ENCODE data around the gene TMEM62.

DNA sequence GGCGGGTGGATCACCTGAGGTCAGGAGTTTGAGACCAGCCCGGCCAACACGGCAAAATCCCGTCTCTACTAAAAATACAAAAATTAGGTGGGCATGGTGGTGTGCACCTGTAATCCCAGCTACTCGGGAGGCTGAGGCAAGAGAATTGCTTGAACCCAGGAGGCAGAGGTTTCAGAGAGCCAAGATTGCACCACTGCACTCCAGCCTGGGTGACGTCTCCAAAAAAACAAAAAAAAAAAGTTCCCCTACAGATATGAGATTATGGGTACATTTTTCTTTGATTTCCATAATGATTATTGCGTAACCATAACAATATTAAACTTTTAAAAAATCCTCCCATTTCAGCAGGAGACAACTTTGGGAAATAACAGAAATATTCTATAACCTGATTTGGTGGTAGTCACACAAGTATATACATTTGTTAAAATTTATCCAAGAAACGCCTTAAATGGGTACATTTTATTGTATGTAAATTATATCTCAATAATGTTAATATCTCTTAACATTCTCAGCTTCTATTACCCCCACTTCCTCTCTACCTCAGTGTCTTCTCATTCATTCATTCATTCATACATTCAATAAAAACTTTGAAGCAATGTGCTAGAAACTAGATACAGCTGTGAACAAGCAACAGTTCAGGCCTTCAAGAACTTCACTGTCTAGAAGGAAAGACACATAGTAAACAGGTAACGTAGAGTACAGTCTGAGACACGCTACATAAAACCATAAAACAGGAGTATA is 34.1 kb upstream of the TMEM62 start:
- TF ChIP-seq, protein P1, sequence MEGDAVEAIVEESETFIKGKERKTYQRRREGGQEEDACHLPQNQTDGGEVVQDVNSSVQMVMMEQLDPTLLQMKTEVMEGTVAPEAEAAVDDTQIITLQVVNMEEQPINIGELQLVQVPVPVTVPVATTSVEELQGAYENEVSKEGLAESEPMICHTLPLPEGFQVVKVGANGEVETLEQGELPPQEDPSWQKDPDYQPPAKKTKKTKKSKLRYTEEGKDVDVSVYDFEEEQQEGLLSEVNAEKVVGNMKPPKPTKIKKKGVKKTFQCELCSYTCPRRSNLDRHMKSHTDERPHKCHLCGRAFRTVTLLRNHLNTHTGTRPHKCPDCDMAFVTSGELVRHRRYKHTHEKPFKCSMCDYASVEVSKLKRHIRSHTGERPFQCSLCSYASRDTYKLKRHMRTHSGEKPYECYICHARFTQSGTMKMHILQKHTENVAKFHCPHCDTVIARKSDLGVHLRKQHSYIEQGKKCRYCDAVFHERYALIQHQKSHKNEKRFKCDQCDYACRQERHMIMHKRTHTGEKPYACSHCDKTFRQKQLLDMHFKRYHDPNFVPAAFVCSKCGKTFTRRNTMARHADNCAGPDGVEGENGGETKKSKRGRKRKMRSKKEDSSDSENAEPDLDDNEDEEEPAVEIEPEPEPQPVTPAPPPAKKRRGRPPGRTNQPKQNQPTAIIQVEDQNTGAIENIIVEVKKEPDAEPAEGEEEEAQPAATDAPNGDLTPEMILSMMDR (IDR thresholded peaks at IDR 0.05): no peak
- TF ChIP-seq POLR2A (IDR thresholded peaks at IDR 0.05) (no peak), EP300 (IDR thresholded peaks at IDR 0.05) (no peak), POLR2AphosphoS5 (IDR thresholded peaks at IDR 0.05) (no peak)
